PC-3 (cell line): ENCODE results near the gene USP1.

Source experiments
- EZH2 ChIP-seq: fragments of 300-600 bp; sonication (generic); IDR thresholded peaks from one replicate; pipeline ENCODE4 v1.6.1; 2017; ENCODE audit warnings: antibody characterized with exemption, mild to moderate bottlenecking, low read length; ENCODE audit not compliant: unreplicated experiment
- EZH2phosphoT487 ChIP-seq: fragments of 300-600 bp; sonication (generic); IDR thresholded peaks from 2 replicates; pipeline ENCODE4 v1.6.1; 2018; ENCODE audit warnings: mild to moderate bottlenecking, antibody characterized with exemption, low read length, borderline replicate concordance
- TF ChIP-seq, protein P1 (sequence below): fragments of 300-600 bp; sonication (generic); conservative IDR thresholded peaks from 2 replicates; pipeline ENCODE4 v1.5.1; 2017; ENCODE audit warnings: antibody characterized with exemption, low read depth, mild to moderate bottlenecking, low read length

GRCh38 chr1:62428351-62428750, 8.5 kb upstream of the USP1 start:
- TF ChIP-seq, protein P1, sequence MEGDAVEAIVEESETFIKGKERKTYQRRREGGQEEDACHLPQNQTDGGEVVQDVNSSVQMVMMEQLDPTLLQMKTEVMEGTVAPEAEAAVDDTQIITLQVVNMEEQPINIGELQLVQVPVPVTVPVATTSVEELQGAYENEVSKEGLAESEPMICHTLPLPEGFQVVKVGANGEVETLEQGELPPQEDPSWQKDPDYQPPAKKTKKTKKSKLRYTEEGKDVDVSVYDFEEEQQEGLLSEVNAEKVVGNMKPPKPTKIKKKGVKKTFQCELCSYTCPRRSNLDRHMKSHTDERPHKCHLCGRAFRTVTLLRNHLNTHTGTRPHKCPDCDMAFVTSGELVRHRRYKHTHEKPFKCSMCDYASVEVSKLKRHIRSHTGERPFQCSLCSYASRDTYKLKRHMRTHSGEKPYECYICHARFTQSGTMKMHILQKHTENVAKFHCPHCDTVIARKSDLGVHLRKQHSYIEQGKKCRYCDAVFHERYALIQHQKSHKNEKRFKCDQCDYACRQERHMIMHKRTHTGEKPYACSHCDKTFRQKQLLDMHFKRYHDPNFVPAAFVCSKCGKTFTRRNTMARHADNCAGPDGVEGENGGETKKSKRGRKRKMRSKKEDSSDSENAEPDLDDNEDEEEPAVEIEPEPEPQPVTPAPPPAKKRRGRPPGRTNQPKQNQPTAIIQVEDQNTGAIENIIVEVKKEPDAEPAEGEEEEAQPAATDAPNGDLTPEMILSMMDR: no peak
- TF ChIP-seq EZH2: no peak
- TF ChIP-seq EZH2phosphoT487: no peak
